Measurements from ENCODE around the gene FBXL19.

FBXL19 gene

GRCh38 chr16:30987581-30988190 is 64.3 kb downstream of the FBXL19 start:
- no peak for DNase-seq (ENCODE audit: low read depth, low spot score)

GRCh38 chr16:30989469-30990047 is 66.2 kb downstream of the FBXL19 start:
- no peak for DNase-seq (ENCODE audit: low read depth, low spot score)

DNA sequence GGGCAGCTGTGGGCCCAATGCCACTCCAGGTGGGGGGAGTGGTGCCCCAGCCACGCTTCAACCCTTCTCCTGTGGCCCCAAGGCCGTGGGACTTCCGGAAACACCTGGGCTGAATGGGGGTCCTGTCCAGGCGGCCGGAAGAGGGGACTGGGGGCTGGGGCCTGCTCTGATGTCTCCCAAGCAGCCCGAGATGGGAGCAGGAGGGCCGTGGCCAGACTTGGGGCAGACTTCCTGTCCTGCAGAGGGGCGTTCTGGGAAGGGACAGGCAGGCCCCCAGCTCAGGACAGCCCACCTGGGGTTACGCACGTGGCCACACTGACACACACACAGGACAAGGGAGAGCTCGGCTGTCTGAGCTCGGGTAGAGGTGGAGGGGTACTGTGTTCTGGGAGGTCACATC is 66.7 kb downstream of the FBXL19 start:
- no peak for DNase-seq (ENCODE audit: low read depth, low spot score)

- DNase-seq (ENCODE audit: low read depth, low spot score): no peak
Measured at GRCh38 chr16:30991052-30991451, 67.7 kb downstream of the FBXL19 start.

DNA sequence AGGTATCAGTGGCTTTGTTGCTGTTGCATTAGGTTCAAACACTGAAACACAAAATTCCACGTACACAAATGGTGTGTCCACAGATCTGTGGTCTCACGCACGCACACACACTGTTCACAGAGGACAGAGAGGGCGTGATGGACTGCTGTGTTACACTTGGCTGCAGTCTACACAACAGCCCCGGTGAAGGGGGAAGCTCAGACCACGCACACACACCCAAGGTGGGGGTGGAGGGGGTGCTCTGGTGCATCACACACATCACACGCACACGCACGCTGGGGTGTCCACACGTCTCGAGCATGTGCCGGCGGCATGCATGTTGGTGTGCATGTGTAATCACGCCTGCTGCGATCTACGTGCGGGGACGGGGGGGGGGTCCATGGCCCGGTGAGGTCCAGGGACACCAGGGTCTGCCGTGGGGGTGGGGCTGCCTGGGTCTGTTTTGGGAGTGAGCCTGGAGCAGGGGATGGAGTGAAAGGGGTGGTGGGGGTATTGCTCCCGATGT is 69.0 kb downstream of the FBXL19 start:
- DNase-seq (ENCODE audit: low read depth, low spot score): no peak

GRCh38 chr16:30992931-30993816 is 69.8 kb downstream of the FBXL19 start:
- DNase-seq (ENCODE audit: low read depth, low spot score): no peak

GRCh38 chr16:30995927-30996323 is 72.6 kb downstream of the FBXL19 start:
- no peak for DNase-seq (ENCODE audit: low read depth, low spot score)

GRCh38 chr16:30996324-30996984 is 73.1 kb downstream of the FBXL19 start:
- DNase-seq (ENCODE audit: low read depth, low spot score): no peak

DNA sequence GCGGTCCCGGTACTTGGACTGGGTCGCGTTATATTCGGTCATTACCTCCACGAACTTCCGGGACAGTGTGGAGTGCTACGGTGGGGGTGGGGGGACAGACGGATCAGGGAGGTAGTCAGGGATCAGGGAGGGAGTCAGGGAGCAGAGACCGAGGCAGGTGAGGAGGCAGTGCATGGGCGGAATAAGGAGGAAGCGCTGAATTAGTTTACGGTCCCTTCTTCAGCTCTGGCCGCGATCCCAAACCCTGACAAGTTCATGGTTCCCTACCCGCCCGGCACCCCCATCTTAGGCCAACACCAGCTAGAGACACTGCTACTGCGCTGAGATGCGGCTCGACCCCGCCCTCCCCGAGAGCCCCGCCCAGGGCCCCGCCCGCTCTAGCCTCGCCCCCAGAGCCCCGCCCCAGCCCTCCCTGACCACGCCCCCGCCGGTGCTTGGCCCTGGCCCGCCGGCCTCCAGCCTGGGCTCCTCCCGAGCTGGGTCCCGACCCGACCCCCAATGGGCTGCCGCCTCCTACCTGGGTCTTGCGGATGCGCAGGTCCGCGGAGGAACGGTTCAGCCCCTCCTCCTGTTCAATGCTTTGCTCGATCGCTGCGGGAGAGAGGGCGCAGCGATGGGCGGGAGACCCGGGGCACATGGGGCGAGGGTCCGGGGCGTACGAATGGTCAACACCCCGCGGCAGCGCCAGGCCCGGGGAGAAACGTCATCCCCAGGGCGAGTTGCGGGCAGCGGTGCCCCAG is 73.8 kb downstream of the FBXL19 start:
- DNase-seq (ENCODE audit: low read depth, low spot score): peak; percentile 49

- DNase-seq (ENCODE audit: low read depth, low spot score): no peak
Measured at GRCh38 chr16:30997725-30998711, 74.6 kb downstream of the FBXL19 start.
